Activated T-helper 1 cell treated with anti-CD3 and anti-CD28 coated beads, Interleukin-12 subunit alpha, Interleukin-12 subunit beta, Interleukin-2, Interleukin-4 antibody, amounts not matched to agents 30 ng/mL and 10 ng/mL and 1 ng/mL, durations not matched to agents 14 hours and 24 hours and 36 hours (primary cell): ENCODE measurements around the gene CDC37. TPM values are rescaled to one million over a fixed set of nuclear protein-coding genes. Genes with fewer than 3 reads are reported as not detected.
A peak's percentile ranks its signal among the peaks of the same experiment; 100 is the strongest.

ENCODE experiments used
- DNase-seq: peaks from one replicate; pipeline ENCODE4 v3.0.0; 2021; ENCODE audit warnings: low spot score
- H3K27ac Mint-ChIP-seq: one replicate; pipeline ENCODE4 v1.8.0; 2021; ENCODE audit warnings: mild to moderate bottlenecking, mixed read lengths
- H3K27me3 Mint-ChIP-seq: one replicate; pipeline ENCODE4 v1.8.0; 2022; ENCODE audit warnings: mild to moderate bottlenecking, moderate library complexity, mixed read lengths; ENCODE audit not compliant: insufficient read depth
- H3K36me3 Mint-ChIP-seq: one replicate; pipeline ENCODE4 v1.8.0; 2021; ENCODE audit warnings: low read depth, mixed read lengths
- H3K4me1 Mint-ChIP-seq: one replicate; pipeline ENCODE4 v1.8.0; 2021; ENCODE audit warnings: low read depth, mixed read lengths
- H3K4me3 Mint-ChIP-seq: one replicate; pipeline ENCODE4 v1.8.0; 2021; ENCODE audit warnings: mild to moderate bottlenecking, moderate library complexity, mixed read lengths
- H3K9me3 Mint-ChIP-seq: one replicate; pipeline ENCODE4 v1.8.0; 2021; ENCODE audit warnings: mixed read lengths
- intact Hi-C: fragments of 100-400 bp; cut with micrococcal nuclease; formaldehyde crosslinking; loops from one replicate; pipeline ENCODE4 v1.15.1; 2024
- total RNA-seq: library from RNA; stranded (reverse); gene quantifications from 2 replicates; pipeline ENCODE4 v1.2.3, GENCODE V29; 2022

CDC37 gene
- 320 and 326 TPM in 2 replicates for total RNA-seq

DNA sequence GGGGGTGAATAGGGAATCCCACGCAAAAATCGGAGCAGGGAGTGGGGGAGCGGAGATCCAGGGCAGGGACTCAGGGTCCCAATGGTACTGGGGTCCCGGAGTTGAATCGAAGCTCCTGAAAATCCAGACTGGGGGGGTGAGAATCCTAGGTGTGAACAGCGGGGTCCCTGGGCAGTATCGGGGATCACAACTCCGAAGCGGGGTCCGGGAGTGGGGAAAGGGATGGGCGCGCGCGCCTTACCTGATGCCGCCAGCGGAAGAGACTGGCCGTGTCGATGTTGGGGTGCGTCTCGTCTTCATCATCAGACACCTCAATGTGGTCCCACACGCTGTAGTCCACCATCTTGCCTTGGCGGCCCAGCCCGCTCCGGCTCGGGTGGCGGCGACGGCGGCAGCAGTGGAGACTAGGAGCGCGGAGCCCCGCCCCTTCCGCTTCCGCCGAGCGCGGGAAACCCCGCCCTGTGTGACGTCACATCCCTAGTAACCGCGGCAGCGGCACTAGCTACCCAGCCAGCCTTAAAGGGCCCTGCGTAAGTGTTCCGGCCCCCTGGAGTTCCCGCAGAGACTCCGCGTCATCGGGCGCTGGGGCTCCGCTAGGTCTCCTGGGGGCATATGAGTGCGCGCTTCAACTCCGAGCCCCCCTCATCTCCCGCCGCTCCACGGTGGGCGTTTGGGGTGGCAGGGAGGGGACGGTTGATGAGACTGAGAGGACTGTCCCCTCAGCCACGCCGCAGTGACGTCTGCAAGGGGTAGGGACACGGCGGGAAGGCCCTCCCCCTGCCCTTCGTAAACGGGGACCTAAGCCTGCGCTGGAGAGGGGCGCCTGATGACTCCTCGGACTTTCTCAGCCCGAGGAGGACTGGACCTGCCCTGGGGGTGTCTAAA is at the start of gene CDC37:
TSS of gene CDC37 (minus strand) at position 406 of the 885 bp plus-strand sequence. CDS start at position 343, 63 bp downstream.
- peak within 1 kb of the TSS; percentile 94 for H3K4me3 Mint-ChIP-seq

GRCh38 chr19:10450853-10451609 is 47.7 kb upstream of the CDC37 start:
- Mint-ChIP-seq H3K27ac (peak overlapping the region; percentile 8), H3K36me3 (peaks cover 38% of the 10 kb centered on the region), H3K27me3 (no peaks in the 10 kb centered on the region), H3K4me3 (no peak overlapping the region), H3K9me3 (no peaks in the 10 kb centered on the region), H3K4me1 (peaks cover 33% of the 10 kb centered on the region)
- DNase-seq, result no peak
- intact Hi-C loops, result no loop called here

More for the DNA sequence above, at the start of gene CDC37:
- Mint-ChIP-seq H3K9me3 (no peaks in the 10 kb centered on the region), H3K36me3 (peaks cover 23% of the 10 kb centered on the region), H3K4me1 (peaks cover 51% of the 10 kb centered on the region), H3K27me3 (no peaks in the 10 kb centered on the region), H3K27ac (peak within 1 kb of the TSS; percentile 96)
- peak; percentile 98 for DNase-seq
- intact Hi-C loops, result loop anchor here (1.0 to 10.0 kb wide), 15 partner anchors 9 to 691 kb away; partner anchors contain the start of genes ILF3, KRI1, RAVER1 and TYK2

- no peak for DNase-seq
- Mint-ChIP-seq H3K36me3 (peaks cover 36% of the 10 kb centered on the region), H3K27me3 (no peaks in the 10 kb centered on the region), H3K27ac (no peak overlapping the region), H3K4me1 (peaks cover 33% of the 10 kb centered on the region), H3K9me3 (no peaks in the 10 kb centered on the region), H3K4me3 (no peak overlapping the region)
- intact Hi-C loops, result no loop called here
These were observed 47.0 kb upstream of the CDC37 start for GRCh38 chr19:10450191-10450852.

DNA sequence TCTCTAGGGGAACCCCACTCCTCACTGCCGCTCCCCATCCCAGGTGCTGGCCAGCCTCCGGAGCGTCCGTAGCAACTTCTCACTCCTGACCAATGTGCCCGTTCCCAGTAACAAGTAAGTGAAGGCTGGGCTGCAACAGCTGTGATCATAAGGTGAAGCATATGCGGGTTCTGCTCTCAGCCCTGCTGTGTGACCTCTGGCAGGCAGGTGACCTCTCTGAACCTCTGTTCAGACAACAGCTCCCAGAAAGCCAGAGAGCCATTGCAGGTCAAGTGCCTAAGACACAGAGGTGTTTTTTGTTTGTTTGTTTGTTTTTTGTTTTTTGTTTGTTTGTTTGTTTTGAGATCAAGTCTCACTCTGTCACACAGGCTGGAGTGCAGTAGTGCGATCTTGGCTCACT is 45.7 kb upstream of the CDC37 start:
- intact Hi-C loops, result no loop called here
- Mint-ChIP-seq H3K36me3 (peaks cover 38% of the 10 kb centered on the region), H3K9me3 (no peaks in the 10 kb centered on the region), H3K27me3 (no peaks in the 10 kb centered on the region), H3K4me1 (peaks cover 33% of the 10 kb centered on the region), H3K27ac (no peak overlapping the region), H3K4me3 (no peak overlapping the region)
- DNase-seq, result no peak

DNA sequence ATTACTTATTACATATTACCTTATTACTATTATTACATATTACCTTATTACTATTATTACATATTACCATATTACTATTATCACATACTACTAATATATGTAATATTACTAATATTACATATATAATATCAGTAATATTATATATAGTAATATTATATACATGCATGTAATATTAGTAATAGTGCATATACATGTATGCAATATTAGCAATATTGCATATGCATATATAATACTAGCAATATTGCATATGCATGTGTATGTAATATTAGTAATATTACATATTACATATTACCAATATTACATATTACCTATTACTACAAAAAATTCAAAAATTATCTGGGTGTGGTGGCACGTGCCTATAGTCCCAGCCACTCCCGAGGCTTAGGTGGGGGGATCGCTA is 39.4 kb upstream of the CDC37 start:
- Mint-ChIP-seq H3K27me3 (no peaks in the 10 kb centered on the region), H3K36me3 (peaks cover 7% of the 10 kb centered on the region), H3K4me3 (no peak overlapping the region), H3K9me3 (no peaks in the 10 kb centered on the region), H3K27ac (no peak overlapping the region), H3K4me1 (peaks cover 3% of the 10 kb centered on the region)
- intact Hi-C loops, result no loop called here
- no peak for DNase-seq

- Mint-ChIP-seq H3K4me3 (no peak overlapping the region), H3K9me3 (no peaks in the 10 kb centered on the region), H3K36me3 (peaks cover 2% of the 10 kb centered on the region), H3K27me3 (no peaks in the 10 kb centered on the region), H3K27ac (no peak overlapping the region), H3K4me1 (peaks cover 11% of the 10 kb centered on the region)
- no peak for DNase-seq
- intact Hi-C loops, result no loop called here
These were observed 36.2 kb upstream of the CDC37 start for GRCh38 chr19:10439588-10439987.

DNA sequence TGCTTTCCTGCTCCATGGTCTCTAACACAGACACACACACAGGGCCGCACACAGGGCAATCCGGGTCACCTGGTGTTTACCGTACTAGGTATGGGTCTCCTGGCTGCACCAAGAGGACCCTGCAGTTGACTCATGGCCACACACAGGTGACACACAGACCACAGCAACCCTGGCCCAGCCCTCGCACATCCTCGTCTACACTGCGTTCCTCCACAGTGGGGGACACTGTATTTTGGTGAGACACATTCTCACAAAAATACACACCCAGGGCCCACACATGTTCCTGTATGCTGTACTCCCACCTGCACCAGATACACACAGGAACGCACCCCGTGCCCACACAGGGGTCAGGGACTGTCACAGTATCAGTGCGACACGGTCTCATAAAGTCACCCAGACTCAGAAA is 29.8 kb upstream of the CDC37 start:
- H3K9me3 Mint-ChIP-seq, result no peaks in the 10 kb centered on the region
- H3K36me3 Mint-ChIP-seq, result peaks cover 24% of the 10 kb centered on the region
- H3K27ac Mint-ChIP-seq, result peak overlapping the region; percentile 43
- peak overlapping the region; percentile 65 for H3K4me3 Mint-ChIP-seq
- intact Hi-C loops, result no loop called here
- H3K4me1 Mint-ChIP-seq, result peaks cover 56% of the 10 kb centered on the region
- no peak for DNase-seq
- peaks cover 18% of the 10 kb centered on the region for H3K27me3 Mint-ChIP-seq

GRCh38 chr19:10432736-10433130 is 29.4 kb upstream of the CDC37 start:
- Mint-ChIP-seq H3K9me3 (no peaks in the 10 kb centered on the region), H3K36me3 (peaks cover 27% of the 10 kb centered on the region), H3K27me3 (peaks cover 20% of the 10 kb centered on the region), H3K4me1 (peaks cover 60% of the 10 kb centered on the region), H3K27ac (no peak overlapping the region), H3K4me3 (peak overlapping the region; percentile 65)
- DNase-seq, result no peak
- intact Hi-C loops, result loop anchor here (1.0 kb wide), 1 partner anchor 29 kb away; no protein-coding TSS in a partner anchor

- peak overlapping the region; percentile 91 for H3K27ac Mint-ChIP-seq
- H3K36me3 Mint-ChIP-seq, result peaks cover 29% of the 10 kb centered on the region
- intact Hi-C loops, result loop anchor here (1.0 kb wide), 1 partner anchor 29 kb away; no protein-coding TSS in a partner anchor
- peaks cover 20% of the 10 kb centered on the region for H3K27me3 Mint-ChIP-seq
- H3K9me3 Mint-ChIP-seq, result no peaks in the 10 kb centered on the region
- H3K4me3 Mint-ChIP-seq, result peak overlapping the region; percentile 82
- DNase-seq, result no peak
- H3K4me1 Mint-ChIP-seq, result peaks cover 66% of the 10 kb centered on the region
These were observed 28.8 kb upstream of the CDC37 start for GRCh38 chr19:10431943-10432735.

- H3K27ac Mint-ChIP-seq, result peak overlapping the region; percentile 91
- peaks cover 30% of the 10 kb centered on the region for H3K36me3 Mint-ChIP-seq
- no peak for DNase-seq
- intact Hi-C loops, result no loop called here
- no peaks in the 10 kb centered on the region for H3K9me3 Mint-ChIP-seq
- H3K27me3 Mint-ChIP-seq, result peaks cover 20% of the 10 kb centered on the region
- H3K4me3 Mint-ChIP-seq, result peak overlapping the region; percentile 82
- H3K4me1 Mint-ChIP-seq, result peaks cover 71% of the 10 kb centered on the region
These were observed 28.1 kb upstream of the CDC37 start for GRCh38 chr19:10431254-10431942.

GRCh38 chr19:10430505-10431253 is 27.3 kb upstream of the CDC37 start:
- Mint-ChIP-seq H3K4me1 (peaks cover 72% of the 10 kb centered on the region), H3K27ac (peak overlapping the region; percentile 80)

More at GRCh38 chr19:10430505-10431253, 27.3 kb upstream of the CDC37 start:
- intact Hi-C loops, result no loop called here
- Mint-ChIP-seq H3K27me3 (peaks cover 20% of the 10 kb centered on the region), H3K9me3 (no peaks in the 10 kb centered on the region), H3K4me3 (peak overlapping the region; percentile 82), H3K36me3 (peaks cover 30% of the 10 kb centered on the region)
- DNase-seq, result no peak
